ENCODE measurements around the gene LY86. TPM values are rescaled to one million over a fixed set of nuclear protein-coding genes. Genes with fewer than 3 reads are reported as not detected.

The LY86 gene
- total and polyA plus RNA-seq, 10 of the 15 experiments (the other 5 are each of a cell fraction or from before 2014, with no cell fraction given) = 68.2 to 457 (median 128) TPM

DNA sequence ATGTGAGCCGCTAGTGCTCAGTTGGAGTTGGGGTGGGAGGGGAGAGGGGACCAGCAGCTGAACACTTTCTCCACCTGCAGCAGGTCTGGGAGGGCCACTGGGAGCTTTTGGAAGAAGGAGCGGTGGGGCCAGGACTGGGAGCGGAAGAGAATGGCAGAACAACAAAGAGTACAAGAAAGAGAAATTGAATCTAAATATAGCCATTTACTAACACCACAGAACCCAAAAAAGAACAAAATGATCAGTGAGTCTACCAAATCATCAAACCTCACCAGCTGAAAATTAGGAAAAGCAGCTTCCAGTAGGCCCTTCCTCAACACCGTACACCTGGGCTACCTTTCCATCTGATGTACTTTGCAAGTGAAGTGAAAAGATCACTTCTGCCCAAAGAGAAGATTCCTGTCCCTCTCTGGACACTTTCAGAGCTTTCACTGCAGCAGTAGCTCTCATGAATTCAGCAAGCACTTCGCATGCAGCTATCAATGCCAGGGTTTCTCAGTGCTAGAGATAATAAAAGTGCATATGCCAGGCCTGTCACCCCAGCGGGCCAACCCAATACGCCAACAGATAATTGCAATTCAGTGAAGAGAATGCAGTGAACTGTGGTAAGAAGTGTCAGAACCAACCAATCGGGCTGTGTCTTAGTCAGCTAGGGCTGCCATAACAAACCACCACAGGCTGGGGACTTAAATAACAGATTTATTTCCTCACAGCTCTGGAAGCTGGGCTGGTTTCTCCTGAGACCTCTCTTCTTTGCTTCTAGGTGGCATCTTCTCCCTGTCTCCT is 597 bp downstream of the LY86 start:
- CTCF ChIA-PET = interaction anchor here (0.6 to 1.6 kb wide), 11 partner anchors 15 to 480 kb away, joined by 3 to 9 read pairs (median 3); no protein-coding TSS in a partner anchor
- intact Hi-C loops (cut with micrococcal nuclease; ENCODE audit: unreplicated experiment) = loop anchor here (1.0 to 10.0 kb wide), 11 partner anchors 47 to 726 kb away; partner anchors contain the start of gene SSR1
- peak overlapping the region; percentile 69 for H3K4me2 ChIP-seq (ENCODE audit: control insufficient read depth, insufficient read depth)
- TF ChIP-seq KLF5 (IDR thresholded peaks at IDR 0.05; ENCODE audit: partially characterized antibody) (no peak), NR2F1 (conservative IDR thresholded peaks at IDR 0.05) (peak; percentile 71), KDM1A (IDR thresholded peaks at IDR 0.05; ENCODE audit: borderline replicate concordance) (no peak), ZNF274 (IDR thresholded peaks at IDR 0.05; ENCODE audit: insufficient read depth, insufficient read length) (no peak), PKNOX1 (IDR thresholded peaks at IDR 0.05) (peak; percentile 37; the same call in 1 of the 2 replicates), ETV6 (conservative IDR thresholded peaks at IDR 0.05 in 1 of 2, IDR thresholded peaks at IDR 0.05 in 1 of 2; ENCODE audit: borderline replicate concordance in 1 of 2, low read depth in 1 of 2) (no peak), IRF4 (IDR thresholded peaks at IDR 0.05; ENCODE audit: low read depth, low read length) (no peak), IKZF1 (conservative IDR thresholded peaks at IDR 0.05) (no peak; the same call in 1 of the 2 replicates), SMAD1 (IDR thresholded peaks at IDR 0.05; ENCODE audit: low read depth, partially characterized antibody) (peak; percentile 19), STAT3 (IDR thresholded peaks at IDR 0.05; ENCODE audit: low read depth, low read length) (no peak), ELK1 (IDR thresholded peaks at IDR 0.05; ENCODE audit: low read depth, low read length) (no peak; the same call in 1 of the 2 replicates), POLR2AphosphoS5 (IDR thresholded peaks at IDR 0.05; ENCODE audit: low read length) (peak; percentile 90), TBL1XR1 (IDR thresholded peaks at IDR 0.05; ENCODE audit: low read depth, low read length) (no peak), ZBED1 (IDR thresholded peaks at IDR 0.05; ENCODE audit: borderline replicate concordance) (no peak), HDAC6 (IDR thresholded peaks at IDR 0.05; ENCODE audit: unreplicated experiment) (no peak), CREM (IDR thresholded peaks at IDR 0.05; ENCODE audit: low read depth) (peak; percentile 29; the same call in 1 of the 2 replicates)
- TF ChIP-seq, protein P1, sequence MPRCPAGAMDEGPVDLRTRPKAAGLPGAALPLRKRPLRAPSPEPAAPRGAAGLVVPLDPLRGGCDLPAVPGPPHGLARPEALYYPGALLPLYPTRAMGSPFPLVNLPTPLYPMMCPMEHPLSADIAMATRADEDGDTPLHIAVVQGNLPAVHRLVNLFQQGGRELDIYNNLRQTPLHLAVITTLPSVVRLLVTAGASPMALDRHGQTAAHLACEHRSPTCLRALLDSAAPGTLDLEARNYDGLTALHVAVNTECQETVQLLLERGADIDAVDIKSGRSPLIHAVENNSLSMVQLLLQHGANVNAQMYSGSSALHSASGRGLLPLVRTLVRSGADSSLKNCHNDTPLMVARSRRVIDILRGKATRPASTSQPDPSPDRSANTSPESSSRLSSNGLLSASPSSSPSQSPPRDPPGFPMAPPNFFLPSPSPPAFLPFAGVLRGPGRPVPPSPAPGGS (IDR thresholded peaks at IDR 0.05; ENCODE audit: borderline replicate concordance, insufficient read depth, low read depth, low read length, poor library complexity, severe bottlenecking) = no peak
- TF ChIP-seq, protein P2, sequence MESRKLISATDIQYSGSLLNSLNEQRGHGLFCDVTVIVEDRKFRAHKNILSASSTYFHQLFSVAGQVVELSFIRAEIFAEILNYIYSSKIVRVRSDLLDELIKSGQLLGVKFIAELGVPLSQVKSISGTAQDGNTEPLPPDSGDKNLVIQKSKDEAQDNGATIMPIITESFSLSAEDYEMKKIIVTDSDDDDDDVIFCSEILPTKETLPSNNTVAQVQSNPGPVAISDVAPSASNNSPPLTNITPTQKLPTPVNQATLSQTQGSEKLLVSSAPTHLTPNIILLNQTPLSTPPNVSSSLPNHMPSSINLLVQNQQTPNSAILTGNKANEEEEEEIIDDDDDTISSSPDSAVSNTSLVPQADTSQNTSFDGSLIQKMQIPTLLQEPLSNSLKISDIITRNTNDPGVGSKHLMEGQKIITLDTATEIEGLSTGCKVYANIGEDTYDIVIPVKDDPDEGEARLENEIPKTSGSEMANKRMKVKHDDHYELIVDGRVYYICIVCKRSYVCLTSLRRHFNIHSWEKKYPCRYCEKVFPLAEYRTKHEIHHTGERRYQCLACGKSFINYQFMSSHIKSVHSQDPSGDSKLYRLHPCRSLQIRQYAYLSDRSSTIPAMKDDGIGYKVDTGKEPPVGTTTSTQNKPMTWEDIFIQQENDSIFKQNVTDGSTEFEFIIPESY (IDR thresholded peaks at IDR 0.05) = no peak

More for the DNA sequence above, 597 bp downstream of the LY86 start:
- in situ Hi-C loops (cut with MboI) = no loop called here
- ChIA-PET RAD21 (ENCODE audit: unreplicated experiment) (interaction anchor here (0.8 to 5.5 kb wide), 18 partner anchors 20 to 257 kb away, joined by 3 to 52 read pairs (median 4); no protein-coding TSS in a partner anchor), SMC1A (ENCODE audit: uncharacterized antibody, unreplicated experiment) (interaction anchor here (0.9 to 7.0 kb wide), 19 partner anchors 14 to 257 kb away, joined by 3 to 65 read pairs (median 5); no protein-coding TSS in a partner anchor), POLR2A (interaction anchor here (0.9 to 3.1 kb wide), 15 partner anchors 8 to 498 kb away, joined by 3 to 13 read pairs (median 5); no protein-coding TSS in a partner anchor)
- no peak overlapping the region; the same call in 1 of the 2 replicates for H2AFZ ChIP-seq (ENCODE audit: control insufficient read depth, low read depth, low read length)
- H3K4me3 ChIP-seq = peak overlapping the region; percentile 83
- H4K20me1 ChIP-seq (ENCODE audit: control insufficient read depth, insufficient read depth) = no peaks in the 10 kb centered on the region
- H3K9ac ChIP-seq (ENCODE audit: control insufficient read depth, insufficient read depth, low read length) = peak overlapping the region; percentile 99
- peaks cover 88% of the 10 kb centered on the region for H3K79me2 ChIP-seq (ENCODE audit: control insufficient read depth, insufficient read depth, low read length)
- H3K4me1 ChIP-seq (ENCODE audit: control insufficient read depth, insufficient read depth, low read length) = peaks cover 47% of the 10 kb centered on the region
- DNase-seq (ENCODE audit: low read depth, low spot score) = peak; percentile 70
- no peaks in the 10 kb centered on the region for H3K9me3 ChIP-seq (replicated peaks; ENCODE audit: control insufficient read depth, insufficient read depth, low read length)
- H3K27ac ChIP-seq (ENCODE audit: control insufficient read depth, insufficient read depth) = peak overlapping the region; percentile 100
- BruUV-seq (replicated peaks) = TSS peak; percentile 67
- H3K27me3 ChIP-seq (replicated peaks in 1 of 2; ENCODE audit: control insufficient read depth in 2 of 2, insufficient read depth in 2 of 2, low read length in 1 of 2) = no peaks in the 10 kb centered on the region
- no peak for FAIRE-seq
- WGBS (ENCODE audit: insufficient coverage, insufficient replicate concordance, low lambda C conversion rate, missing lambda C conversion rate) = 2% methylated on average over 8 of the region's 8 CpGs
- H3K36me3 ChIP-seq (ENCODE audit: control insufficient read depth in 2 of 2, insufficient read depth in 2 of 2, low read length in 1 of 2) = no peaks in the 10 kb centered on the region
- ATAC-seq = peak; percentile 38

Data from GM12878 (cell line).